GM12878 (cell line): ENCODE results near the gene LOXL4. TPM values are rescaled to one million over a fixed set of nuclear protein-coding genes. Genes with fewer than 3 reads are reported as not detected.

Source experiments
- ATAC-seq: fragments of 200-7000 bp; cut with Tn5 transposase; 3 replicates; pipeline ENCODE4 v1.9.1; 2020; ENCODE audit warnings: mild to moderate bottlenecking, moderate library complexity
- BruUV-seq: library from RNA; stranded (reverse); fragments of 400-500 nt; replicated peaks from 2 replicates; lab custom pipeline; 2021; lab: Mats Ljungman, UMichigan
- CTCF ChIA-PET: fragments of 300-600 bp; sonication (Branson Sonifier 250); formaldehyde crosslinking; extraction: SDS; loops from one replicate; lab custom pipeline; 2021; ENCODE audit warnings: inconsistent platforms; lab: Yijun Ruan, JAX
- POLR2A ChIA-PET: fragments of 350-600 bp; formaldehyde crosslinking; extraction: SDS; loops from one replicate; lab custom pipeline; 2021; ENCODE audit warnings: inconsistent platforms; lab: Charles Lee
- RAD21 ChIA-PET: fragments of 300-600 bp; sonication (Branson Sonifier 250); formaldehyde crosslinking; loops from one replicate; lab custom pipeline; 2023; ENCODE audit warnings: antibody characterized with exemption; ENCODE audit not compliant: unreplicated experiment; lab: Charles Lee
- SMC1A ChIA-PET: fragments of 300-600 bp; sonication (Branson Sonifier 250); formaldehyde crosslinking; loops from one replicate; lab custom pipeline; 2023; ENCODE audit not compliant: unreplicated experiment, uncharacterized antibody; lab: Charles Lee
- DNase-seq: peaks from one replicate; pipeline ENCODE4 v3.0.0-alpha.2; 2011; ENCODE audit warnings: low read depth, low spot score
- FAIRE-seq: peaks from 3 replicates; lab custom pipeline; 2011; peaks lifted over from hg19 to GRCh38; lab: Jason Lieb, UNC
- H2AFZ ChIP-seq: 2 replicates; pipeline ENCODE4 v1.6.0; 2011; ENCODE audit warnings: low read depth, low read length, control low read depth; ENCODE audit not compliant: control insufficient read depth
- H3K27ac ChIP-seq: 2 replicates; pipeline ENCODE4 v1.5.1; 2011; ENCODE audit warnings: control low read depth; ENCODE audit not compliant: control insufficient read depth, insufficient read depth
- H3K27me3 ChIP-seq, 2 experiments: replicated peaks in 1 of 2; 2 replicates each; pipeline versions ENCODE4 v1.6.0 to v1.6.1; 2011; ENCODE audit warnings: low read length in 1 of 2; ENCODE audit not compliant: control insufficient read depth in 2 of 2, insufficient read depth in 2 of 2
- H3K36me3 ChIP-seq, 2 experiments: 2 replicates each; pipeline ENCODE4 v1.5.1; 2011; ENCODE audit warnings: low read length in 1 of 2; ENCODE audit not compliant: control insufficient read depth in 2 of 2, insufficient read depth in 2 of 2
- H3K4me1 ChIP-seq: 2 replicates; pipeline ENCODE4 v1.6.1; 2011; ENCODE audit warnings: mild to moderate bottlenecking, low read length, moderate library complexity, mixed read lengths; ENCODE audit not compliant: control insufficient read depth, insufficient read depth
- H3K4me2 ChIP-seq: 2 replicates; pipeline ENCODE4 v1.6.0; 2011; ENCODE audit warnings: control low read depth; ENCODE audit not compliant: control insufficient read depth, insufficient read depth
- H3K4me3 ChIP-seq: fragments of 200-600 bp; sonication (generic); 2 replicates; pipeline ENCODE4 v1.5.1; 2016
- H3K79me2 ChIP-seq: 2 replicates; pipeline ENCODE4 v1.6.0; 2011; ENCODE audit warnings: low read length; ENCODE audit not compliant: control insufficient read depth, insufficient read depth
- H3K9ac ChIP-seq: 2 replicates; pipeline ENCODE4 v1.8.0; 2011; ENCODE audit warnings: low read length, control low read depth, mixed read lengths; ENCODE audit not compliant: control insufficient read depth, insufficient read depth
- H3K9me3 ChIP-seq: replicated peaks from 3 replicates; pipeline ENCODE4 v1.5.1; 2011; ENCODE audit warnings: mild to moderate bottlenecking, low read length; ENCODE audit not compliant: control insufficient read depth, insufficient read depth
- H4K20me1 ChIP-seq: 2 replicates; pipeline ENCODE4 v1.6.0; 2011; ENCODE audit not compliant: control insufficient read depth, insufficient read depth
- ATF7 ChIP-seq: fragments of 450-650 bp; IDR thresholded peaks from 2 replicates; pipeline ENCODE4 v1.6.1; 2016; ENCODE audit warnings: low read depth, mild to moderate bottlenecking
- CHD2 ChIP-seq: IDR thresholded peaks from 2 replicates; pipeline ENCODE4 v1.6.1; 2011; ENCODE audit warnings: low read depth, low read length, improper control_type of control experiment, borderline replicate concordance
- FOXK2 ChIP-seq: fragments of 450-650 bp; IDR thresholded peaks from 2 replicates; pipeline ENCODE4 v1.6.1; 2017; ENCODE audit warnings: mild to moderate bottlenecking, moderate library complexity
- IRF3 ChIP-seq: fragments of 450-650 bp; IDR thresholded peaks from 2 replicates; pipeline ENCODE4 v1.6.1; 2014; ENCODE audit warnings: mild to moderate bottlenecking
- JUND ChIP-seq: IDR thresholded peaks from 2 replicates; pipeline ENCODE4 v1.6.1; 2012; ENCODE audit warnings: low read depth, mild to moderate bottlenecking, low read length, improper control_type of control experiment, moderate library complexity
- KLF5 ChIP-seq: fragments of 450-650 bp; IDR thresholded peaks from 2 replicates; pipeline ENCODE4 v1.6.1; 2014; ENCODE audit warnings: mild to moderate bottlenecking; ENCODE audit not compliant: partially characterized antibody
- MAX ChIP-seq: IDR thresholded peaks from 2 replicates; pipeline ENCODE4 v1.6.1; 2012; ENCODE audit warnings: low read depth, low read length, improper control_type of control experiment
- MEF2A ChIP-seq: IDR thresholded peaks from 2 replicates; pipeline ENCODE4 v1.6.1; 2011; ENCODE audit warnings: low read depth, mild to moderate bottlenecking, low read length, moderate library complexity; ENCODE audit not compliant: insufficient read depth
- MTA3 ChIP-seq: IDR thresholded peaks from 2 replicates; pipeline ENCODE4 v1.6.1; 2012; ENCODE audit warnings: low read length, inconsistent platforms, borderline replicate concordance
- NR2F1 ChIP-seq: fragments of 450-650 bp; conservative IDR thresholded peaks from 2 replicates; pipeline ENCODE4 v1.6.1; 2017; ENCODE audit warnings: mild to moderate bottlenecking
- PAX8 ChIP-seq: fragments of 450-650 bp; IDR thresholded peaks from 2 replicates; pipeline ENCODE4 v1.6.1; 2017; ENCODE audit warnings: mild to moderate bottlenecking, moderate library complexity
- PRDM15 ChIP-seq: fragments of 450-650 bp; formaldehyde crosslinking; IDR thresholded peaks from 2 replicates; pipeline ENCODE4 v1.4.0; 2020; ENCODE audit warnings: mild to moderate bottlenecking, moderate library complexity
- RCOR1 ChIP-seq: conservative IDR thresholded peaks from 2 replicates; pipeline ENCODE4 v1.6.1; 2012; ENCODE audit warnings: low read depth, low read length, improper control_type of control experiment
- SKIL ChIP-seq: fragments of 450-650 bp; IDR thresholded peaks from 2 replicates; pipeline ENCODE4 v1.6.1; 2017; ENCODE audit warnings: mild to moderate bottlenecking, low read depth, inconsistent platforms; ENCODE audit not compliant: poor library complexity, severe bottlenecking
- SMARCA5 ChIP-seq: fragments of 450-650 bp; IDR thresholded peaks from 2 replicates; pipeline ENCODE4 v1.6.1; 2017; ENCODE audit warnings: mild to moderate bottlenecking
- SREBF1 ChIP-seq: IDR thresholded peaks from 2 replicates; pipeline ENCODE4 v1.6.1; 2012; ENCODE audit warnings: mild to moderate bottlenecking, low read length
- SUPT20H ChIP-seq: IDR thresholded peaks from 2 replicates; pipeline ENCODE4 v1.6.1; 2011; ENCODE audit warnings: low read depth, mild to moderate bottlenecking, low read length, moderate library complexity, borderline replicate concordance; ENCODE audit not compliant: control insufficient read depth
- ZBED1 ChIP-seq: IDR thresholded peaks from 2 replicates; pipeline ENCODE4 v1.6.1; 2016; ENCODE audit warnings: borderline replicate concordance
- ZNF207 ChIP-seq: fragments of 450-650 bp; IDR thresholded peaks from 2 replicates; pipeline ENCODE4 v1.6.1; 2014; ENCODE audit warnings: antibody characterized with exemption, mild to moderate bottlenecking, borderline replicate concordance
- WGBS: methylation state at CpG from one replicate; pipeline ENCODE4 v1.1.6; 2016; ENCODE audit warnings: low lambda C conversion rate; ENCODE audit not compliant: insufficient replicate concordance, insufficient coverage; ENCODE audit errors: missing lambda C conversion rate; 5-methylcytosine and 5-hydroxymethylcytosine counted together
- in situ Hi-C: fragments of 300-500 bp; cut with MboI; formaldehyde crosslinking; loops from 9 replicates; pipeline ENCODE4 v1.14.3; 2018; ENCODE audit warnings: mixed read lengths
- intact Hi-C: fragments of 100-400 bp; cut with micrococcal nuclease; formaldehyde crosslinking; loops from one replicate; pipeline ENCODE4 v1.14.2; 2022; ENCODE audit not compliant: unreplicated experiment
- polyA plus RNA-seq, 11 experiments: library from polyadenylated mRNA; depleted of rRNA in 4 of 11; unstranded in 6 of 11; stranded (reverse) in 5 of 11; fragments of >200 nt; fragmentation: Nextera tagmentation in 4 of 11; fragmentation: Illumina TruSeq in 1 of 11; extraction: Ambion mirVana in 4 of 11; extraction: Trizol in 1 of 11; gene quantifications; 1 replicate in 1 of 11; 2 replicates in 10 of 11; pipeline versions ENCODE4 v1.2.1 to v1.2.3, GENCODE V29; 2011 to 2016; ENCODE audit warnings: inconsistent platforms in 2 of 11, missing spikeins in 2 of 11, low read depth in 1 of 11
- total RNA-seq, 4 experiments: library from RNA; depleted of rRNA in 3 of 4; stranded (reverse); fragments of >200 nt in 3 of 4; fragmentation: Illumina TruSeq in 1 of 4; extraction: Trizol in 1 of 4; gene quantifications; 2 replicates each; pipeline versions ENCODE4 v1.2.1 to v1.2.3, GENCODE V29; 2013 to 2021

The LOXL4 gene
- total and polyA plus RNA-seq, 10 of the 15 experiments (the other 5 are each of a cell fraction or from before 2014, with no cell fraction given), result 0.02 to 0.12 (median 0.08) TPM; not detected in 3

- no peak for TF ChIP-seq CHD2
- TF ChIP-seq MAX, result no peak
- TF ChIP-seq FOXK2, result no peak
- no peak for TF ChIP-seq MTA3
- TF ChIP-seq SMARCA5, result no peak
- no peak for TF ChIP-seq NR2F1
- TF ChIP-seq RCOR1, result no peak
- no peak for TF ChIP-seq ZBED1
- TF ChIP-seq KLF5, result no peak
These were observed 4.7 kb upstream of the LOXL4 start (continued) for GRCh38 chr10:98272656-98273055.

- SMC1A ChIA-PET, result no interaction called here
- BruUV-seq, result no TSS peak
- H3K27ac ChIP-seq, result no peak overlapping the region
- intact Hi-C loops (no loop called here), in situ Hi-C loops (no loop called here)
- 29% methylated on average over 8 of the region's 8 CpGs for WGBS
- H4K20me1 ChIP-seq, result peaks cover 3% of the 10 kb centered on the region; the same call in 1 of the 2 replicates
- H2AFZ ChIP-seq, result no peak overlapping the region
- no peaks in the 10 kb centered on the region for H3K9me3 ChIP-seq
- CTCF ChIA-PET, result no interaction called here
- H3K4me1 ChIP-seq, result no peaks in the 10 kb centered on the region
- RAD21 ChIA-PET, result no interaction called here
- no peak for TF ChIP-seq PRDM15
- TF ChIP-seq ZNF207, result no peak
- TF ChIP-seq JUND, result no peak
- TF ChIP-seq PAX8, result no peak
- TF ChIP-seq MEF2A, result no peak
- no peak for TF ChIP-seq SREBF1
- no peak for TF ChIP-seq IRF3
- no peak for TF ChIP-seq ATF7
- no peak for TF ChIP-seq SUPT20H
- no peak for TF ChIP-seq SKIL
- POLR2A ChIA-PET, result no interaction called here
- no peak overlapping the region for H3K4me3 ChIP-seq
- FAIRE-seq (no peak), ATAC-seq (no peak), DNase-seq (no peak)
- H3K79me2 ChIP-seq, result no peaks in the 10 kb centered on the region
- H3K4me2 ChIP-seq, result no peak overlapping the region
- no peak overlapping the region for H3K9ac ChIP-seq
- H3K36me3 ChIP-seq, result no peaks in the 10 kb centered on the region
- peaks cover 7 to 11% of the 10 kb centered on the region in 2 experiments for H3K27me3 ChIP-seq
These were observed 4.3 kb upstream of the LOXL4 start for GRCh38 chr10:98272245-98272644.
